ENCODE measurements around the gene YIPF5.

DNA sequence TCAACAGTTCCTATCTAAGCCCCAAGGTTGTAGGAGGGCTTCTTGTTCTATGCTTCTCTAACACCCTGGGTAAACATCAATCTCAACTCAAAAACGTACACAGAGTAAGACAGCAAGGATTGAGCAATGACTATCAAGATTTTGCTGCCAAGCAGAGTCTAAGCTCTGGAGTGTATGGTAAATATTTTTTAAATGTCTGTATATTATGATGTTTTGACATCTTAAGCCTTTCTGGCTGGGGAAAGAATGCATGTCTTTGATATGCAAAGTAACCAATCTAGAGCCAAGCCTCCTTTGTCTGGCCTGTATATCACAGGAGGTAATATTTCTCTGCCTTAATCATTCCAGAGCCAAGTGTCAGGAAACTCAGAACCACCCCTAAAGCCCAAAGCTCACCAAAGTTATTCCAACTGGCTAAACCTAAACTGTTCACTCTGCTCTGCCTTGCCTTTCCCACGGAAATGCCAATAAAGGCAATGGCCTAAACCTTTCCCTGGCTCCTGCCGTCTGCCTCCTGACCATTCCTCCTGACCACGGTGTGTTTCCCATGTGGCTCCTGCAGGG is 45.2 kb downstream of the YIPF5 start:
- TF ChIP-seq POLR2A (IDR thresholded peaks at IDR 0.05; ENCODE audit: low read depth, low read length) (no peak), TAF1 (IDR thresholded peaks at IDR 0.05; ENCODE audit: borderline replicate concordance, low read depth, low read length) (no peak)
